Stimulated activated CD8-positive, alpha-beta memory T cell treated with anti-CD3 and anti-CD28 coated beads, Interleukin-15, amount 100 ng/mL, for 4 hours (primary cell): ENCODE measurements around the gene MTCL3.
"Not testable (repeated sequence)": the region's sequence is repeated elsewhere in the genome, so short reads cannot be mapped to it uniquely, and the experiment has no call there.

Source experiments
- DNase-seq, 2 donors: peaks; one replicate each; pipeline ENCODE4 v3.0.0-alpha.2; 2020; ENCODE audit warnings: low read depth in 2 of 2

The MTCL3 gene

DNA sequence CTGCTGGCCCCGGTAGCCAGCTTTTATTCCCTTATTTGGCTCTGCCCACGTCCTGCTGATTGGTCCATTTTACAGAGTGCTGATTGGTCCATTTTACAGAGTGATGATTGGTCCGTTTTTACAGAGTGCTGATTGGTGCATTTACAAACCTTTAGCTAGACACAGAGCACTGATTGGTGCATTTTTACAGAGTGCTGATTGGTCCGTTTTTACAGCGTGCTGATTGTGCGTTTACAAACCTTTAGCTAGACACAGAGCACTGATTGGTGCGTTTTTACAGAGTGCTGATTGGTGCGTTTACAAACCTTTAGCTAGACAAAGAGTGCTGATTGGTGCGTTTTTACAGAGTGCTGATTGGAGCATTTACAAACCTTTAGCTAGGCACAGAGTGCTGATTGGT, 90.6 kb downstream of the MTCL3 start:
- DNase-seq: not testable (repeated sequence)

DNA sequence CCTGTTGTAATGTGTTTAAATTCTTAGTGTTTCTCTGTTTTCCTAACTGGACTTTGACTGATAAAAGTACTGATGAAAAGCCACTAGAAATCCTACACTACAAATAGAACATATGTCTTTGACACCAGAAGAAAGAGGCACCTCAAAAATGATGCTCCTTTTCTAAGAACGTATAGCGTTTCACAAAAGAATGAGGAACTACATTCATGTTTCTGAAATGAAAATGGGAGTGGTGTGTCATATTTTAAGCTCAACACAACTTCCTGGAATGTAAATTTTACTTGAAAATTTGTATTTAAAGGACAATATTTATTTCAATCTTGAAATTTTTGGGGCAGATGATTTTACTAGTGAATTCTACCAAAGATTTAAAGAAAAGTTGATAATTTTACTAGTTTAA, 95.2 kb downstream of the MTCL3 start:
- no peak for DNase-seq
